ENCODE data around the gene MTFR1L.

Gene MTFR1L

GRCh38 chr1:25790472-25790871, 29.3 kb upstream of the MTFR1L start:
- no peak for DNase-seq (ENCODE audit: low read depth)

GRCh38 chr1:25792115-25792514, 27.6 kb upstream of the MTFR1L start:
- DNase-seq (ENCODE audit: low read depth), result no peak

GRCh38 chr1:25793585-25794170, 26.1 kb upstream of the MTFR1L start:
- no peak for DNase-seq (ENCODE audit: low read depth)

GRCh38 chr1:25794325-25794724, 25.4 kb upstream of the MTFR1L start:
- no peak for DNase-seq (ENCODE audit: low read depth)

- DNase-seq (ENCODE audit: low read depth), result no peak
These were observed 24.5 kb upstream of the MTFR1L start for GRCh38 chr1:25795211-25795610.

GRCh38 chr1:25795946-25796810, 23.6 kb upstream of the MTFR1L start:
- DNase-seq (ENCODE audit: low read depth), result no peak

- DNase-seq (ENCODE audit: low read depth), result peak; percentile 69
These were observed 22.8 kb upstream of the MTFR1L start for GRCh38 chr1:25796811-25797458.

- no peak for DNase-seq (ENCODE audit: low read depth)
These were observed 21.8 kb upstream of the MTFR1L start for GRCh38 chr1:25797939-25798338.

- DNase-seq (ENCODE audit: low read depth), result no peak
These were observed 20.9 kb upstream of the MTFR1L start for GRCh38 chr1:25798666-25799351.

- DNase-seq (ENCODE audit: low read depth), result no peak
These were observed 20.3 kb upstream of the MTFR1L start for GRCh38 chr1:25799352-25799934.

- DNase-seq (ENCODE audit: low read depth), result no peak
These were observed 19.6 kb upstream of the MTFR1L start, which contains the start of gene SELENON for GRCh38 chr1:25799935-25800702. Gene SELENON (plus strand): TSS chr1:25800193. CDS start chr1:25800231, 38 bp downstream.

- no peak for DNase-seq (ENCODE audit: low read depth)
These were observed 18.9 kb upstream of the MTFR1L start for GRCh38 chr1:25800703-25801377.

- no peak for DNase-seq (ENCODE audit: low read depth)
These were observed 16.8 kb upstream of the MTFR1L start for GRCh38 chr1:25802915-25803314.

- no peak for DNase-seq (ENCODE audit: low read depth)
These were observed 16.4 kb upstream of the MTFR1L start for GRCh38 chr1:25803368-25803767.

- DNase-seq (ENCODE audit: low read depth), result no peak
These were observed 15.3 kb upstream of the MTFR1L start for GRCh38 chr1:25804244-25804963.

- DNase-seq (ENCODE audit: low read depth), result no peak
These were observed 14.5 kb upstream of the MTFR1L start for GRCh38 chr1:25804964-25805862.

- no peak for DNase-seq (ENCODE audit: low read depth)
These were observed 13.9 kb upstream of the MTFR1L start for GRCh38 chr1:25805863-25806225.

GRCh38 chr1:25806418-25806817, 13.3 kb upstream of the MTFR1L start:
- no peak for DNase-seq (ENCODE audit: low read depth)

All from stimulated activated CD8-positive, alpha-beta memory T cell treated with anti-CD3 and anti-CD28 coated beads, Interleukin-15, amount 100 ng/mL, for 24 hours (primary cell).